HG02938 (cell line): ENCODE results near the gene EMSY.
"Not testable (repeated sequence)": the region's sequence is repeated elsewhere in the genome, so short reads cannot be mapped to it uniquely, and the experiment has no call there.

Source experiments
- ATAC-seq: cut with Tn5 transposase; IDR thresholded peaks from one replicate; pipeline ENCODE4 v1.9.1; 2021; ENCODE audit warnings: mild to moderate bottlenecking, moderate library complexity; ENCODE audit not compliant: unreplicated experiment

The EMSY gene

DNA sequence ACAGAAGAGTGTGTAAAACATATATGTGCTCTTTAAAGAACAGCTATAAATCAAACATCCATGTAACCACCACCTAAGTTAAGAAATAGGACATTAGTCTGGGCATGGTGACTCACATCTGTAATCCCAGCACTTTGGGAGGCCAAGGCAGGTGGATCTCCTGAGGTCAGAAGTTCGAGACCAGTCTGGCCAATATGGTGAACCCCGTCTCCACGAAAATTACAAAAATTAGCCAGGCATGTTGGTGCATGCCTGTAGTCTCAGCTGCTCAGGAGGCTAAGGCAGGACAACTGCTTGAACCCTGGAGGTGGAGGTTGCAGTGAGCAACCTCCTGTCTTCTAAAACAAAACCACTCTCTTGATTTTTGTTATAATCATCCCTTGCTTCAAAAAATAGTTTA, 122.4 kb downstream of the EMSY start:
- ATAC-seq: no peak

DNA sequence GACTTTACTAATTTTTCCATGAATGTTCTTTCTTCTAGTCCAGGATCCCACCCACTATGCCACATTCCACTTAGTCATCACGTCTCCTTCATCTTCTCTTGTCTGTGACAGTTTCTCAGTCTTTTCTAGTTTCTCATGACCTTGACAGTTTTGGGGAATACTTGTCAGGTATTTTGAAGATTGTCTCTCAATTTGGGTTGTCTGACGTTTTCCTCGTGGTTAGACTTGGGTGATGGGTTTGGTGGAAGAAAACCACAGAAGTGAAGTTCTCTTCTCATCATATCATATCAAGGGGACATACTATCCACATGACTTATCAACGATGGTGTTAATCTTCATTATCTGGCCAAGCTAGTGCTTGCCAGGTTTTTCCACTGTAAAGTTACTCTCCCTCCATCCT, 123.3 kb downstream of the EMSY start:
- no peak for ATAC-seq

DNA sequence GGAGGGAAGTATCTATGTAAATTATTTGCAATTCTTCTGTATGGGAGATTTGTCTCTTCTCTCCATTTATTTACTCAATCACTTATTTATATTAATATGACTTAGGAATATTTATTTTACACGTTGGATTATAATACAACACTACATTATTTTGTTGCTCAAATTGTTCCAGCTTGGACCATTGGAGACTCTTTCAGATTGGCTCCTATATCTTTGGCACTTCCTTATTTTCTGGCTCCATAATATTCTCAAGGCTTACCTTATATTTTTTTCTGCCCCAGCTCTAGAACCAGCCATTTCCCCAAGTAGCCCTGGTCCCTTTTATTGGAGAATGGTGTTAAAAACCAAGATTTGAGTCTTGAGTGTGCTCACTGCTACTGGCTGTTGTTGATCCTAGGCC, 123.8 kb downstream of the EMSY start:
- ATAC-seq: no peak

DNA sequence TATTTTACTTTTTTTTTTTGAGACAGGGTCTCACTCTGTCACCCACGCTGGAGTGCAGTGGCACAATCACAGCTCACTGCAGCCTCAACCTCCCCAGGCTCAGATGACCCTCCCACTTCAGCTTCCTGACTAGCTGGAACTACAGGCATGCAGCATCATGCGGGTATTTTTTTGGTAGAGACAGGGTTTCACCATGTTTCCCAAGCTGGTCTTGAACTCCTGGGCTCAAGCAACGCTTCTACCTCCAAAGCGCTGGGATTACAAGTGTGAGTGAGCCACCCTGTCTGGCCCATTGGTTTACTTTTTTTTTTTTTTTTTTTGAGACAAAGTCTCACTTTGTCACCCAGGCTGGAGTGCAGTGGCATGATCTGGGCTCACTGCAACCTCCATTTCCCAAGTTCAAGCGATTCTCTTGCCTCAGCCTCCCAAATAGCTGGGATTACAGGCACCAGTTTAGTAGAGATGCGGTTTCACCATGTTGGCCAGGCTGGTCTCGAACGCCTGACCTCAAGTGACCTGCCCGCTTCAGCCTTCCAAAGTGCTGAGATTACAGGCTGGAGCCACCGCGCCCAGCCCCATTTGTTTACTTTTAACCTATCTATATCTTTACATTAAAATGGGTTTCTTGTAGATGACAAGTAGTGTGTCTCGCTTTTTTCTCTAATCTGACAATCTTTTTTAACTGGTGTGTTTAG, 127.5 kb downstream of the EMSY start:
- ATAC-seq: not testable (repeated sequence)

DNA sequence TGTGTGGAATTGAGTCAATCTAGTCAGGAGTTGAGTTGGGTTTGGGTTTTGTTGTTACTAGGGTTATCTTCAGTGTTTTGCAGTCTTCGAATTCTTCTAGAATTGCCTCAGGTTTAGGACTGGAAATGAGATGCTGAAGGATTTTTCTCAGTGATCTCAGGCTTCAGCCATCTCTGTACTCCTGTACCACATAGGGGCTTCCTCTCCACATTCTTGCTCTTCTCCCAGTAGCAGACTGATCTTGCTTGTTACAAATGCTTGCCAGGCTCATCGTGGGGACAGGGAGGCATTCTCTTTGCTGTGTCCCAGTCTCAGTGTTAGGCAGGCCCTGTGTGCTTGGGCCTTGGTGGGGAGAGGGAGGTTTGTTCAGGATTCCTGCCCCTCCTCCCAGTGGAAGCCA, 129.6 kb downstream of the EMSY start:
- no peak for ATAC-seq

DNA sequence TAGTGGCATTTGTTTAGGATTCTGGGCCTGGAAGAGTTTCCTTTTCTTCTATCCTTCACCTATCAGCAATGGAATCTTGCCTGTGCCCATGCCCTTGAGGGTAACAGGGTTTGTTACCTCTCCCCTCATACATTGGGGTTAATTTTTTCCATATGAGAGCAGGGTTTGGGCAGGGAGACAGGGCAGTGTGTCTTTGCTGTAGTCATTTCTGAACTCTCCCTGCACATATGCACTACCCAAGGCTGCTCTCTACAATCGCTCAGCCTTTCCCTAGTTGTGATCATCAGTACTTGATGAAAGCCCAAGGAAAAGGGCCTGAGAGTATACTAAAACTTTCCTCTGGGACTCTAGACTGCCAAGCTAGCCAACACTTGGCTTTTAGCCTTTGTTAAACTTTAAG, 130.1 kb downstream of the EMSY start:
- ATAC-seq: no peak

DNA sequence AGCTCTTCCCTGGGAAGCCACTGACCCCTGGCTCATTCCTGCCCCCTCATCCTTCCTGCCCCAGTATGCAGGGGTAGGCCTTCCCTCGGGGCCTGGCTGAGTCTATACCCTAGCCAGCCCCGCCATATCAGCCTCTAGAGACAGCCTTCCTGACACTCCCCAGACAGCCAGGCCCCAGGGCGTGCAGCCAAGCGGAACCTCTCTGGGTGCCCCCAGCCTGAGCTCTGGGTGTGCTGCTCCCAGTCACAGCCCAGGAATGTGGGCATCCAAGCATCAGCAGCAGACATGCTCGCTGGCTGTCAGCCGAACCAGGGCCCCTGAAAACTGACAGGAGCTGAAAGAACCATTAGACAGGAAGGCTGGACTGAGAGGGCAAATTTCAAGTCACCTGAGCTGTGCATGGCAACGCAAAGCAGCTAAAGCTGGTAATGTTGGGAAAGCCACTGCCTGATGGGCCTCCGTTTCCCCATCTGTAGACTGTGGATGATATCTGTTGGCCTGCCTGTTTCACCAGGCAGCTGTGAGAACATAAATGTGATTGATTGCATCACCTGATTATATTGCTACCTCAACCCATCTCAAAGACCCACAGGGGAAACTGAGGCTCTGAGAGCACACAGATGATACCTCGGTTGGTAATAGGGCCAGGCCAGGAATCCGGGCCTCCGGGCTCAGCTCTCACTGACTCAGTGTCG, 132.6 kb downstream of the EMSY start:
- ATAC-seq: no peak

DNA sequence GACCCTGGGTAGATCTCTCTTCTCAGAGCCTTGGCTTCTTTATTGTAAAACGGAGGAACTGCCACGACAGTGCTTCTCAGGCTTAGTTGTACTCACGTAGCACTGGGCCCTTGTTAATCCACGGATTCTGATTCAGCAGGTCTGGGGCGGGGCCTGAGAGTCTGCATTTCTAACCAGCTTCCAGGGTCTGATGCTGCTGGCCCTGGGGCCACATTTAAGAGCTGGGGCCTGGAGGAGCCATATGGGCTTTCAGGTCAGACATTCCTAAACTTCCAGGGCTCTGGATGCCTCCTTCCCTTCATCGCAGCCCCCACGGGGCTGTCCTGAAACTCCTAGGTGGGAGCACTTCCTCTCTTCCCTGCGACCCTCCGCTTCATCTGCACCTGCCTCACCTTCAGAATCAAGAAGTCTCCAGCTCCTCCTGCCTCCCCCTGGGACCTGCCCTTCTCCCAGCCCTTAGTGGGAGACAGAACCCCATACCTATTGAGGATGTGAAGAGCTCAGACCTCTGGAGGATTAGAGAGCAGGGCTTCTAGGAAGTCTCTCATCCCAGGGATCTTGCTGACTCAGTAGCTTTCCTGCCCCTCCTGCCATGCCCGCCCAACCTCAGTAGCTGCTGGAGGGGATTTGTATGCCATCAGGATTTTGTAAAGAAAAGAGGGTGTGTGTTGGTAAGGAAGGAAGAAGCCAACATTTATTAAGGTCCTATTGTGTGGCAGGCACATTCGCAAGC, 133.3 kb downstream of the EMSY start:
- ATAC-seq: no peak

DNA sequence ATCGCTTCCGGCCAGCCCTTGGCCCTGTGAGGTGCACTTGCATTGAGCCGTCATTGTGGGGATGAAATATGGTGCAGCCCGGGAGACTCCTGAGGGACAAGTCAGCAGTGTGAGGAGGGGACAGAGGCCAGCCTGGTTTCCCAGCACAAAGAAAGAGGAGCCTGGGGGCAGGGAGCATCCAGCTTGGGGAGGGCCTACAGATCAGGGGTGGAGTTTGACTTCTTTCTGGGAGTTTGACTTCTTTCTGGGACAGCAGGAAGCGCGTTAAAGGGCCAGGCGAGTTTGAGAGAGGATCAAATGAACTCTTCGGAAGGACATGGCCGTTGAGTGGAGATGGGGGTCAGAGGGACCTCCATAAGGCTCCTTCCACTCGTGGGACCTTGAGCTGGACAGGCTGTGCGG, 133.8 kb downstream of the EMSY start:
- no peak for ATAC-seq

DNA sequence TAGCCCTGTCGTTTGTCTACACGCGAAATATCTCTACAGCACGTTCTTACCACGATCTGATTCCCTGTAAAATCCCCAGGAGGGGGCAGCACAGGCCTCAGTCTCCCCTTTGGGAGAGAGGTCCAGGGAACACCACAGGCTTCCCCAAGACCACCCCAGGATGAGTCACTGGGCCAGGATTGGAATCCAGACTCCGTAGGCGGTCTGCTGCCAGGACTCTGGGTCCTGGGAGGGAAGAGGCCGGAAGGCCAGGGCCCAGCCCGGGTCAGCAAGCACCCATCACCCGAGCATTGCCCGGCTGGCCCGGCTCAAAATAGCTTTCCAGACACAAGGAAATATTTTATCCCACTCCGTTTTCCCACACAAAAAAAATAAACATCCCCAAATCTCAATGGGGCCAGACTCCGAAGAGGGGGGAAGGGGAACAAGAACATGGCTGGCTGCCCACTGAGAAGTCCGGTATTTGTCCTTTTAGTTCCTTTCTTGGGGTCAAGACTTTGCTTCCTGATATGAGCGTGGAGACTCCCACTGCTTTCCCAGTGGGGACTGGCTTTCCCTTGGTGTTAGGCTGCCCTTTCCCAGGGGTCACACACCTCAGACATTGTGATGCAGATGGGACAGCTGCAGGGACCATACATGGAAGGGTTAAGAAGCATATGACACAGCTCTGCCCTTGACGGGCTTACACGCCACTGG, 134.4 kb downstream of the EMSY start:
- no peak for ATAC-seq

DNA sequence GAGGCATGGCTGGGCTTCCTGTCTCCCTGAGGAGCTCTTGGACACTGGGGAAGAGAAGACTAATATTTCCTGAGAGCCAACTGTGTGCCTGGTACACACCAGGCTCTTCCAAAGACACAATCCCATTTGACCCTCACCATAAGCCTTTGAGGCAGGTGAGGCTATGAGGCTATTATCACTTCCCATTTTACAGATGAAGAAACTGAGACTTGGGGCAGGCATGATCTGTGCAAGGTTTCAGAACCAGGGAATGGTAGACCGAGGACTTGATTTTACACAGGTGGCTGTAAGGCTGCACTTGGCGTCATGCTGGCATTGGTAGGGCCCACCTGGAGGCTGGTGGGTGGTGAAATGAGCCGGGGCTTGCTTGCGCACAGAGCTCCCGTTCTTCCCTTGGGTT, 134.9 kb downstream of the EMSY start:
- ATAC-seq: no peak

DNA sequence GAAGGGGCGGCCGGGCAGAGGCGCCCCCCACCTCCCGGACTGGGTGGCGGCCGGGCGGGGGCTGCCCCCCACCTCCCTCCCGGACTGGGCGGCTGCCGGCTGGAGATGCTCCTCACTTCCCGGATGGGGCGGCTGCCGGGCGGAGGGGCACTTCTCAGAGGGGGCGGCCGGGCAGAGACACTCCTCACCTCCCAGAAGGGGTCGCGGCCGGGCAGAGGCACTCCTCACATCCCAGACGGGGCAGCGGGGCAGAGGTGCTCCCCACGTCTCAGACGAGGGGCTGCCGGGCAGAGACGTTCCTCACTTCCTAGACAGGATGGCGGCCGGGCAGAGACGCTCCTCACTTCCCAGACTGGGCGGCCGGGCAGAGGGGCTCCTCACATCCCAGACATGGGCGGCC, 137.7 kb downstream of the EMSY start:
- not testable (repeated sequence) for ATAC-seq

DNA sequence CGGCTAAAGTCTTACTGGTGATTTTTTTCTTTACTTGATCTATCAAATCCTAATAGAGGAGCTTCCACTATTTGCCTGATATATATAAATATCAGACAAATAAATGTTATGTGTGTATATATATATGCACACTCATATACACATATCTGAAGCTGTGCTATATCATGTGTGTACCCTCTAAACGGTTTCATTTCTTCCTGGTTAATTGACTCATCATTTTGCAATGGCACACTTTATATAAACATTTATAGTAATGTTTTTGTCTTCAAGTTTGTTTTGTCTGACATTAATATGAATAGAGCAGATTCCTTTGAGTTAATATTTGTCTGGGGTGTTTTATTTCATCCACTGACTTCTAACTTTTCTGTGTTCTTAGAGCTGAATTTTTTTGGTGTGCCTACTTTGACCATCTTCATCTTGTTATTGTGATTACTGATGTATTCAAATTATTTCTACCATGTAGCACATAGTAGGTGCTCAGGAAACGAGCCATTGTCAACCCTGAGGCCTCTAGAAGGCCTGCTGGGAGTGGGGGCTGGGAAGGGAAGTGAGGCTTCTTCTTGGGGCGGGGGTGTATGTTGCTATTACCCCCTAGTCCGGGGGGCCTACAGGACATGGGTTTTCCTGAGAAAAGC, 143.1 kb downstream of the EMSY start:
- no peak for ATAC-seq

DNA sequence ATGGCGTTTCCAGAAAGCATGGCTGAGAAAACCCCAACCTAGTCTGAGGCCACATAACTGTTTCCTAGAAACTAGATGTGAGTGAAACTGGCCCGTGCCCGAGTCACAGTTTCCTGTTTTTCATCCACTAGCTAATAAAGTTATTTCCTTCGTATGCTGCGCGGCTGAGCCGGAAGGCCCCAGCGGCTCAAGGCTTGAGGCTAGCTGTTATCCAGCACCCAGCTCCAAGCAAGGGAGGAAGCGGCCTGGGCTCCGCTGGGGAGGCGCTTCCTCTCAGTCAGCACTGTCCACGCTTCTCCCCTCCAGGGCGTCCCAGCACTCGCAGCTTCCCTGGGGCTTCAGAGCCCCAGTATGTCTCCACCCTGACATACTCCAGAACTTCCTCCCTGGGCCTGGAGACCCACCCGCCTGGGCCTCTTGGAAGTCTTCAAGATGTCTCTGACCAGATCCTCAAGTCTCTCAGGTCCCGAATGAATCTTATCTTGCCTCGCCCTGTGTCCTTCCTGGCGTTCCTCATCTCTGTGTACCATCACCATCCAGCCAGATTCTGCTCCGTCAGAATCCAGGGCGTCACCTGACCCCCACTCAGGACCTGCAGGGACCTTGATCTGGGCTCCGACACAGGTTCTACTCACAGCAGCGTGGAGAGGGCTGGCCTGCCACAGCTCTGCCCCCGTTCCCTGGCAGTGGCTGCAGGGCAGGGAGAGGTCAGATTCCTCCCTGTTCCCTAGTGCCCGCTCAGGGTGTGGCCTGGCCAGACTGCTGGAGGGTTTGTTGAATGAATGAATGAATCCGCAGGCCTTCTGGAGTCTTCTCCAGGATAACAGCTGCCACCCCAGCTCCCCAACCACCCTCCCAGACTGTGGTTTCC, 143.9 kb downstream of the EMSY start:
- ATAC-seq: no peak

DNA sequence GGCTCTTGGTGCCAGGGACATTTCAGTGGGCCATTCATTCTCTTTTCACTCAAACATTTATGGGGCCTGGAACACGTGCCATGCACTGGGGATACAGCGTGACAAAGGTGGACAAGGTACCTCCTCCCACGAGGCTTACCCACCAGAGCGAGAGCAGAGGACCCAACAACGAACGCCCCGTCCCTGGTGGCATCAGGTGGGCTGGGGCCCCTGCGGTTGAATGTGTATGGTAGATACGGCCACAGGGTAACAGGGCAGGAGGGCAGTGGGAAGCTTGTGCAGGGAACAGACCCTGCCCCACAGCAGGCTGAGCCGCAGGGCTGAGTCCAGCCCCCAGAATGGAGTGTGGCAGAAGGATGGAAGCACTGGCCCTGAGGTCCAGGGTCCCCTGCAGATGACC, 144.7 kb downstream of the EMSY start:
- ATAC-seq: no peak

DNA sequence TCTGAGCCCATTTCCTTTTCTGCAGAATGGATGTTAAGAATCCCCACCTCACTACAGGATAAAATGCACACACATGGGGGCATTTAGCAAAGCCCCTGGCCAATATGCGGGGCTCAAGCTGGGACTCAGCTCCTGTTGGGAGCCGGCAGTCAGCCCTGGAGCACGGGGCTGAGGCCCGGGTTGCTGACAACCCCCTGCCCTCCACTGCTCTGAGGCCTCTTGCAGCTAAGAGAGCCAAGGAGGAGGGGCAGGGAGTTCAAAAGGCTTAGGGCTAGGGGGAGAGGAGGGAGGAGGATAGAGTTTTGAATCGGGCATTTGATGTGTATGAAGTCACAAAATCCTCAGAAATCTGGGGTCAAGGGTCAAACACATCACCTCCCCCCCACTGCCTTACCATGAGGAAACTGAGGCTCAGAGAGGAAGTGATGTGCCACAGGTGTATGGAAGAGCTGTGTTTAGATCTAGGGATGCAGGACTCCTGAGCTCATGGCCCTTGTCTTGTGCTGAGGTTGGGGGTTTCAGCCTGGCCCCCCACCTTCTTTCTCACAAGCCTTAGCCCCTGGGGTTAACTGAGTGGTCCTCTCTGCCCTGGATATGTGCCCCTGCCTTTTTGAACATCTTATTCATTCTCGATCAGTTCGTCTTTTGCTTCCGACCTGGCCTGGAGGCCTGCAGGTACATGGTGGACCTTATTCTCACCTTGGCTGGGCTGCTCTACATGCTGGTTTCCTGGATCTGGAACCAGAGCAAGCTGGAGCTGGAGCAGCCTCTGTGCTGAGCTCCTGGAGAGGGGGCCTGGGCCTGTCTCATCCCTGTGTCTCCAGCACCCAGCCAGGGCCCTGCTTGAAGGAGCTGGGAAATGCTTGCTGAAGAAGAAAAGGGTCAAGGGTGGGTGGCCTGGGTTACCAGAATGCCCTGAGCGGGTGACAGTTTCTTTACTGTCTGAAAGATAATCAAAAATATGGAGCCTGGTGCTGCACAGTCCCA, 145.4 kb downstream of the EMSY start:
- no peak for ATAC-seq

DNA sequence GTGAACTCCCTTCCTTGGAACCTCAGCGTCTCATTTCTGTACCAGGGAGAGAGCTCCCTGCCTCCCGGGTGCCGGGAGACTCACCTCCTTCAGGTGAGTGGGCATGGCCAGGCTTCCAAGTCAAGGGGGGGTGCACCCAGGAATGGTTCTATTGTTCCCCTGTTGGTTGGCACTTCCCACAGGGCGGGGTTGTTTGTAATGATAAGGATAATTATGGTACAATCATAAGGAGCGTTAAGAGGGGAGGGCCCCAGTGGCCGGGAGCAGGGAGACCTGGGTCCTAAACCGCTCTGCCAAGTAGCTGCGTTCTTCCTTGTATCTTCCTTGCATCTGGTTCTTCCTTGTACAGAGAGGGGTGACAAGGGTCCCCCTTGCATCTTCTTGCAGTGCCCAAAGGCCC, 146.6 kb downstream of the EMSY start:
- ATAC-seq: no peak

DNA sequence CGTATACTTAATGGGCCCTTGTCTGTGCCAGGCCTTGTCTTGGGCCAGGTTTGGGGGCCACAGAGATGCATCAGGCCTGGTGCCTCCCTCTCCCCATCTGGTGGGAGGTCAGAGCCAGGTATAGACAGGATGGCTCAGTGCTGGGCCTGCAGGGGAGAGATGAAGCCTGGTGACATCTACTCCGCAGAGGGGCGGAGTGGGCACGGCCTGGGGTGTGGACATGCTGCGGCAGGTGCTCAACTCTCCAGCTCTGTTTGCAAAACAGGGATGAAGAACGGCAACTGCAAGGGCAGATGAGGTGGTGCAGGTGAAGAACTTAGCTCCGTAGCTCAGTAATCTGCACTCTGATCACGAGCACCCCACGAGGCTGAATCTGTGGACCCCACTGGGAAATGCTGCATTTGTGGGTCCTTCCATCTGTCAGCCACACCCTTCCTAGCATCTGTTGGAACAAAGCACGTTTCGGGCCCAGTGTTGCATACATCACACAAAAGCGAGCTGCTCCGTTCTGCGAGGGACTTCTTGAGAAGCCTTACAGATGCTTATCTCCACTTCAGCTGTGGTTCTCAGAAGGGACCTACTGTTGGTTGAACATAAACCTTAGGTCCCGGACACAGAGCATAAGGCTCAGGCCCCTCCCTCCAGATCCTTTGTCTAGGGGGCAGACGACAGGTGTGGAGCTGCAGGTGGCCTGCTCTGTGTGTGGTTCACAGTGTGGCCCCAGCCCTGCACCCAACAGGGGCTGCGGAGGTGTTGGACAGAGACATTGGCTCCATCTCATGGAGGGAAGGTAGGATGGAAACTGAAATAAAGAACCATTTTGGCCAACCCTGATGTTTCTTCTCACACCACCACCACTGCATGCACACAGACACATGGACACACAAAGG, 147.5 kb downstream of the EMSY start:
- ATAC-seq: no peak
